Kidney (tissue), 14 donors: ENCODE results near the gene ACSL5. TPM values are rescaled to one million over a fixed set of nuclear protein-coding genes. Genes with fewer than 3 reads are reported as not detected.

Source experiments
- DNase-seq, 5 donors: peaks; one replicate each; pipeline ENCODE4 v3.0.0-alpha.2; 2013 to 2020
- FAIRE-seq: peaks from 2 replicates; lab custom pipeline; 2012; peaks lifted over from hg19 to GRCh38; lab: Jason Lieb, UNC
- H3K27ac ChIP-seq, 2 donors: one replicate each; pipeline ENCODE4 v1.7.0; 2013; ENCODE audit warnings: low read depth in 2 of 2, low read length in 2 of 2, inconsistent platforms in 1 of 2
- H3K27me3 ChIP-seq: one replicate; pipeline ENCODE4 v1.7.1; 2013; ENCODE audit warnings: low read length, inconsistent platforms; ENCODE audit not compliant: control insufficient read depth, insufficient read depth
- H3K36me3 ChIP-seq, 3 donors: one replicate each; pipeline versions ENCODE4 v1.7.0 to v1.7.1; 2013; ENCODE audit warnings: low read length in 3 of 3, control low read depth in 1 of 3, inconsistent platforms in 1 of 3; ENCODE audit not compliant: insufficient read depth in 3 of 3, control insufficient read depth in 2 of 3
- H3K4me1 ChIP-seq, 3 donors: one replicate each; pipeline versions ENCODE4 v1.7.0 to v1.7.1; 2013; ENCODE audit warnings: low read length in 3 of 3, inconsistent platforms in 1 of 3, low read depth in 1 of 3; ENCODE audit not compliant: control insufficient read depth in 2 of 3, insufficient read depth in 2 of 3
- H3K4me3 ChIP-seq, 3 donors: one replicate each; pipeline versions ENCODE4 v1.7.0 to v1.8.1; 2013; ENCODE audit warnings: low read length in 3 of 3, control low read depth in 1 of 3, inconsistent platforms in 1 of 3
- H3K9ac ChIP-seq, 3 donors: one replicate each; pipeline versions ENCODE4 v1.7.0 to v1.7.1; 2013; ENCODE audit warnings: low read length in 3 of 3, control low read depth in 1 of 3, inconsistent platforms in 1 of 3
- H3K9me3 ChIP-seq, 3 donors: one replicate each; pipeline versions ENCODE4 v1.7.0 to v1.7.1; 2013; ENCODE audit warnings: low read length in 3 of 3, control low read depth in 1 of 3, inconsistent platforms in 1 of 3; ENCODE audit not compliant: control insufficient read depth in 2 of 3, insufficient read depth in 1 of 3
- intact Hi-C: fragments of 100-400 bp; cut with DNase I; formaldehyde crosslinking; loops from one replicate; pipeline ENCODE4 v1.11.1; 2022
- polyA plus RNA-seq: library from polyadenylated mRNA; stranded (reverse); fragments of 350-450 nt; fragmentation: Illumina TruSeq; extraction: RNeasy Lipid Tissue Mini Kit (QIAGEN cat#74804); gene quantifications from one replicate; pipeline ENCODE4 v1.2.3, GENCODE V29; 2014; ENCODE audit warnings: low read depth, low replicate concordance; ENCODE audit not compliant: insufficient read depth
- total RNA-seq: library from RNA; stranded (reverse); fragmentation: NEBNext Ultra II Directional; extraction: Animal tissue kit (Norgen Biotek cat#: 25700); gene quantifications from one replicate; pipeline ENCODE4 v1.2.1, GENCODE V29; 2021
- TF ChIP-seq, protein P1 (sequence below): IDR thresholded peaks from 3 replicates; pipeline ENCODE4 v1.5.1; 2012; ENCODE audit warnings: mild to moderate bottlenecking, moderate library complexity, borderline replicate concordance; ENCODE audit not compliant: insufficient read depth; ENCODE audit errors: extremely low read depth
- donor health status: control.
- donor health status: control.
- donor health status: control.
- donor health status: control.
- donor health status: control.
- donor health status: DM: yes; HTN: yes; CAD: no.
- donor health status: Normal renal cell carcinoma (clear cell type).

The ACSL5 gene
- total and polyA plus RNA-seq, 2 donors from 2014 or later, result 5.6 to 21.8 TPM

DNA sequence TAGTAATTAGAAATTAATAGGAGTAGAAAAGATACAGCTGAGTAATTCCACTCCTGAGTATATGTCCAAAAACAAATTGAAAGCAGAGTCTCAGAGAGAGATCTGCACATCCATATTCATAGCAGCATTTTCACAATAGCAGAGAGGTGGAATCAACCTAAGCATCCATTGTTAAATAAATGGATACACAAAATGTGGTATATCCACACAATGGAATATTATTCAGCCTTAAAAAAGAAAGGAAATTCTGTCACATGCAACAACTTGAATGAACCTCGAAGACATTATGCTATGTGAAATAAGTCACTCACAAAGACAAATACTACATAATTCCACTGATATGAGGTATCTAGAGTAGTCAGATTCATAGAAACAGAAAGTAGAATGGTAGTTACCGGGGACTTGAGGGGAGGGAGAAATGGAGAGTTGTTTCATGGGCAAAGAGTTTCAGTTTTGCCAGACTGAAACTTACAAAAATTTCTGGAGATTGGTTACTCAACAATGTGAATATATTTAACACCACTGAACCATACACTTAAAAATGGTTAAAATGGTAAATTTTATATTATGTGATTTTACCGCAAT, 91.5 kb downstream of the ACSL5 start:
- Histone ChIP-seq H3K4me1 (no peaks in the 10 kb centered on the region), H3K4me3 (no peak overlapping the region), H3K27ac (no peak overlapping the region), H3K9me3 (no peaks in the 10 kb centered on the region), H3K9ac (no peak overlapping the region), H3K27me3 (no peaks in the 10 kb centered on the region), H3K36me3 (peaks cover 3 to 10% (median 7%) of the 10 kb centered on the region in 3 donors)
- DNase-seq, result no peak
- TF ChIP-seq, protein P1, sequence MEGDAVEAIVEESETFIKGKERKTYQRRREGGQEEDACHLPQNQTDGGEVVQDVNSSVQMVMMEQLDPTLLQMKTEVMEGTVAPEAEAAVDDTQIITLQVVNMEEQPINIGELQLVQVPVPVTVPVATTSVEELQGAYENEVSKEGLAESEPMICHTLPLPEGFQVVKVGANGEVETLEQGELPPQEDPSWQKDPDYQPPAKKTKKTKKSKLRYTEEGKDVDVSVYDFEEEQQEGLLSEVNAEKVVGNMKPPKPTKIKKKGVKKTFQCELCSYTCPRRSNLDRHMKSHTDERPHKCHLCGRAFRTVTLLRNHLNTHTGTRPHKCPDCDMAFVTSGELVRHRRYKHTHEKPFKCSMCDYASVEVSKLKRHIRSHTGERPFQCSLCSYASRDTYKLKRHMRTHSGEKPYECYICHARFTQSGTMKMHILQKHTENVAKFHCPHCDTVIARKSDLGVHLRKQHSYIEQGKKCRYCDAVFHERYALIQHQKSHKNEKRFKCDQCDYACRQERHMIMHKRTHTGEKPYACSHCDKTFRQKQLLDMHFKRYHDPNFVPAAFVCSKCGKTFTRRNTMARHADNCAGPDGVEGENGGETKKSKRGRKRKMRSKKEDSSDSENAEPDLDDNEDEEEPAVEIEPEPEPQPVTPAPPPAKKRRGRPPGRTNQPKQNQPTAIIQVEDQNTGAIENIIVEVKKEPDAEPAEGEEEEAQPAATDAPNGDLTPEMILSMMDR, result no peak
- FAIRE-seq, result no peak
- intact Hi-C loops, result no loop called here

DNA sequence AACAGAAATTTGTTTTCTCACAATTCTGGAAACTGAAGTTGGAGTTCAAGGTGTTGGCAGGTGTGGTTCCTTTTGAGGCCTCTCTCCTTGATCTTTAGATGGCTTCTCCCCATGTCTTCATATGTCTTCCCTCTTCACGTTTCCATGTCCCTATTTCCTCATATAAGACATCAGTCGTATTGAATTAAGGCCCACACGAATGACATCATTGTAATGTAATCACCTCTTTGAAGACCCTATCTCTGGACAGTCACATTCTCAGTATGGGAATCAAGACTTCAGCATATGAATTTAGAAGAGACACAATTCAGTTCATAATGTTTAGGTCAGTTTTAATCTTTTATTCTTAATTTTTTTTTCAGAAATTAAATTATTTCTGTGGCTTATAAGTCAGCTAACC, 92.9 kb downstream of the ACSL5 start:
- no peak for DNase-seq
- Histone ChIP-seq H3K4me3 (no peak overlapping the region), H3K9ac (no peak overlapping the region), H3K4me1 (no peaks in the 10 kb centered on the region), H3K27ac (no peak overlapping the region), H3K9me3 (no peaks in the 10 kb centered on the region), H3K36me3 (peaks cover 3 to 7% (median 7%) of the 10 kb centered on the region in 3 donors), H3K27me3 (no peaks in the 10 kb centered on the region)
- TF ChIP-seq, protein P1, result no peak
- no peak for FAIRE-seq
- intact Hi-C loops, result no loop called here

DNA sequence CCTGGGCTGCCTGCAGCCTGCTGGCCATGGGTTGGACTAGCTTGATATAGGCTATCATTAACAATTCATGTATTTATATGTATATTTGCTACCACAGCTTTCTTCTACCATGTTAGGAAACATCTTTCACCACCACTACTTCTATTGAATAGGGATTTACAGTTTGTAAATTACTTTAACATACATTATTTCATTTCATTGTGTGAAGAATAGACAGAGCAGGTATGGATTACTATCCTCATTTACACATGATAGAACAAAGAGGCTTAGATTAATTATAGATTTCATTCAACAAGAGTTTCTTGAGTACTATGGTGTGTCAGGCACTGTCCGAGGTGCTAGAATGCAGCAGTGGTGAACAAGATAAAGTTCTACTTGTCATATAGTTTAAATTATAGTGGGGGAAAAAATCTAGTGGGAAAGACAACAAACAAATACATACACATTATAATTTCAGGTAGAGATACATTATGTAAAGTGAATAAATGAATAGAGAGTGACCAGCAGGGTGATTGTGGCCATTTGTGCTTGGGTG, 93.7 kb downstream of the ACSL5 start:
- Histone ChIP-seq H3K4me1 (no peaks in the 10 kb centered on the region), H3K36me3 (peaks cover 3 to 7% (median 5%) of the 10 kb centered on the region in 3 donors), H3K27me3 (no peaks in the 10 kb centered on the region), H3K4me3 (no peak overlapping the region), H3K27ac (no peak overlapping the region), H3K9me3 (no peaks in the 10 kb centered on the region), H3K9ac (no peak overlapping the region)
- TF ChIP-seq, protein P1, result no peak
- no peak for FAIRE-seq
- no peak for DNase-seq
- intact Hi-C loops, result no loop called here
